Loucy (cell line): ENCODE measurements around the gene NOX4.

ENCODE experiments used
- CTCF ChIP-seq: fragments of 200-600 bp; sonication (generic); conservative IDR thresholded peaks from 2 replicates; pipeline ENCODE4 v1.5.1; 2014; ENCODE audit warnings: mild to moderate bottlenecking, antibody characterized with exemption, low read length
- EZH2phosphoT487 ChIP-seq: fragments of 200-600 bp; IDR thresholded peaks from 2 replicates; pipeline ENCODE4 v1.6.1; 2018; ENCODE audit warnings: antibody characterized with exemption, mild to moderate bottlenecking, moderate library complexity, borderline replicate concordance

- TF ChIP-seq CTCF (no peak), EZH2phosphoT487 (no peak)
Observed at GRCh38 chr11:89420981-89421380, 70.2 kb downstream of the NOX4 start.
